ENCODE measurements around the gene WIPF1. TPM values are rescaled to one million over a fixed set of nuclear protein-coding genes. Genes with fewer than 3 reads are reported as not detected.

Gene WIPF1
- total RNA-seq, 2 donors from 2014 or later = 7.2 to 19.0 TPM

GRCh38 chr2:174591740-174592139 lies 5.9 kb downstream of the WIPF1 start:
- intact Hi-C loops (cut with DNase I) = no loop called here
- Histone ChIP-seq H3K36me3 (no peaks in the 10 kb centered on the region), H3K27me3 (replicated peaks; ENCODE audit: insufficient read depth) (no peaks in the 10 kb centered on the region), H3K4me3 (no peak overlapping the region), H3K4me1 (replicated peaks) (no peaks in the 10 kb centered on the region), H3K9me3 (no peaks in the 10 kb centered on the region), H3K27ac (no peak overlapping the region)
- WGBS = 83% methylated on average over 5 of the region's 5 CpGs
- TF ChIP-seq CTCF (IDR thresholded peaks at IDR 0.05) (no peak), POLR2A (IDR thresholded peaks at IDR 0.05) (no peak), POLR2AphosphoS5 (IDR thresholded peaks at IDR 0.05) (no peak)
- no peak for DNase-seq (ENCODE audit: low spot score)

GRCh38 chr2:174590928-174591648 lies 6.5 kb downstream of the WIPF1 start:
- Histone ChIP-seq H3K27me3 (replicated peaks; ENCODE audit: insufficient read depth) (no peaks in the 10 kb centered on the region), H3K9me3 (no peaks in the 10 kb centered on the region), H3K4me3 (no peak overlapping the region), H3K4me1 (replicated peaks) (no peaks in the 10 kb centered on the region), H3K27ac (no peak overlapping the region), H3K36me3 (no peaks in the 10 kb centered on the region)
- TF ChIP-seq POLR2A (IDR thresholded peaks at IDR 0.05) (no peak), CTCF (IDR thresholded peaks at IDR 0.05) (no peak), POLR2AphosphoS5 (IDR thresholded peaks at IDR 0.05) (no peak)
- WGBS = 69% methylated on average over 5 of the region's 5 CpGs
- intact Hi-C loops (cut with DNase I) = no loop called here
- DNase-seq (ENCODE audit: low spot score) = no peak

GRCh38 chr2:174590346-174590745 lies 7.3 kb downstream of the WIPF1 start:
- H3K27me3 ChIP-seq (replicated peaks; ENCODE audit: insufficient read depth) = no peaks in the 10 kb centered on the region
- DNase-seq (ENCODE audit: low spot score) = no peak
- H3K9me3 ChIP-seq = no peaks in the 10 kb centered on the region
- H3K4me3 ChIP-seq = no peak overlapping the region
- intact Hi-C loops (cut with DNase I) = no loop called here
- H3K36me3 ChIP-seq = no peaks in the 10 kb centered on the region
- TF ChIP-seq POLR2A (IDR thresholded peaks at IDR 0.05) = no peak
- TF ChIP-seq POLR2AphosphoS5 (IDR thresholded peaks at IDR 0.05) = no peak
- no peak for TF ChIP-seq CTCF (IDR thresholded peaks at IDR 0.05)
- no peak overlapping the region for H3K27ac ChIP-seq
- H3K4me1 ChIP-seq (replicated peaks) = no peaks in the 10 kb centered on the region
- 72% methylated on average over 4 of the region's 4 CpGs for WGBS

- no peak for DNase-seq (ENCODE audit: low spot score)
- WGBS = 89% methylated on average over 2 of the region's 2 CpGs
- Histone ChIP-seq H3K4me3 (no peak overlapping the region), H3K27me3 (replicated peaks; ENCODE audit: insufficient read depth) (no peaks in the 10 kb centered on the region), H3K4me1 (replicated peaks) (peaks cover 4% of the 10 kb centered on the region), H3K27ac (no peak overlapping the region), H3K9me3 (no peaks in the 10 kb centered on the region), H3K36me3 (no peaks in the 10 kb centered on the region)
- intact Hi-C loops (cut with DNase I) = no loop called here
- no peak for TF ChIP-seq POLR2AphosphoS5 (IDR thresholded peaks at IDR 0.05)
- TF ChIP-seq CTCF (IDR thresholded peaks at IDR 0.05) = no peak
- no peak for TF ChIP-seq POLR2A (IDR thresholded peaks at IDR 0.05)
Observed at GRCh38 chr2:174589334-174589733, 8.3 kb downstream of the WIPF1 start.

GRCh38 chr2:174588463-174588862 lies 9.1 kb downstream of the WIPF1 start:
- DNase-seq (ENCODE audit: low spot score) = no peak
- Histone ChIP-seq H3K4me1 (replicated peaks) (peaks cover 4% of the 10 kb centered on the region), H3K27me3 (replicated peaks; ENCODE audit: insufficient read depth) (no peaks in the 10 kb centered on the region), H3K36me3 (no peaks in the 10 kb centered on the region), H3K9me3 (no peaks in the 10 kb centered on the region), H3K4me3 (no peak overlapping the region), H3K27ac (no peak overlapping the region)
- 94% methylated on average over 2 of the region's 2 CpGs for WGBS
- intact Hi-C loops (cut with DNase I) = no loop called here
- TF ChIP-seq POLR2AphosphoS5 (IDR thresholded peaks at IDR 0.05) (no peak), POLR2A (IDR thresholded peaks at IDR 0.05) (no peak), CTCF (IDR thresholded peaks at IDR 0.05) (no peak)
